Measurements from ENCODE around the gene EPGN. TPM values are rescaled to one million over a fixed set of nuclear protein-coding genes. Genes with fewer than 3 reads are reported as not detected.

The EPGN gene
- total RNA-seq, 3 donors from 2014 or later (not counting 1 experiment from before 2014, with no cell fraction given) = not detected

GRCh38 chr4:74325886-74326285 is 17.6 kb downstream of the EPGN start:
- Mint-ChIP-seq H3K4me3 (no peak overlapping the region), H3K27me3 (ENCODE audit: low read depth in 2 of 2) (peaks cover 6 to 26% of the 10 kb centered on the region in 2 donors), H3K27ac (no peak overlapping the region), H3K36me3 (no peaks in the 10 kb centered on the region), H3K4me1 (peaks cover 0 to under 1% of the 10 kb centered on the region in 2 donors), H3K9me3 (no peaks in the 10 kb centered on the region)
- DNase-seq (no peak), ATAC-seq (no peak)
- no peak for TF ChIP-seq CTCF (IDR thresholded peaks at IDR 0.05)
- Histone ChIP-seq H3K27me3 (ENCODE audit: control insufficient read depth, insufficient read depth, low read length) (no peaks in the 10 kb centered on the region), H3K36me3 (ENCODE audit: control insufficient read depth, insufficient read depth, low read length) (no peaks in the 10 kb centered on the region), H3K4me3 (ENCODE audit: low read length) (no peak overlapping the region), H3K4me1 (ENCODE audit: control insufficient read depth, insufficient read depth, low read length) (no peaks in the 10 kb centered on the region), H3K9me3 (ENCODE audit: control insufficient read depth, insufficient read depth, low read length) (no peaks in the 10 kb centered on the region), H3K27ac (ENCODE audit: low read length) (no peak overlapping the region)
- intact Hi-C loops (cut with micrococcal nuclease) = no loop called here
- no CpG with 5 or more reads among the region's 2 CpGs for WGBS (ENCODE audit: insufficient coverage)

- ATAC-seq (no peak), DNase-seq (no peak)
- intact Hi-C loops (cut with micrococcal nuclease) = no loop called here
- Mint-ChIP-seq H3K27me3 (ENCODE audit: low read depth in 2 of 2) (peaks cover 8 to 19% of the 10 kb centered on the region in 2 donors), H3K27ac (no peak overlapping the region), H3K4me3 (no peak overlapping the region), H3K4me1 (no peaks in the 10 kb centered on the region), H3K36me3 (no peaks in the 10 kb centered on the region), H3K9me3 (no peaks in the 10 kb centered on the region)
- Histone ChIP-seq H3K36me3 (ENCODE audit: control insufficient read depth, insufficient read depth, low read length) (no peaks in the 10 kb centered on the region), H3K4me1 (ENCODE audit: control insufficient read depth, insufficient read depth, low read length) (no peaks in the 10 kb centered on the region), H3K9me3 (ENCODE audit: control insufficient read depth, insufficient read depth, low read length) (no peaks in the 10 kb centered on the region), H3K27me3 (ENCODE audit: control insufficient read depth, insufficient read depth, low read length) (no peaks in the 10 kb centered on the region), H3K4me3 (ENCODE audit: low read length) (no peak overlapping the region), H3K27ac (ENCODE audit: low read length) (no peak overlapping the region)
- TF ChIP-seq CTCF (IDR thresholded peaks at IDR 0.05) = no peak
- 81% methylated on average over 2 of the region's 3 CpGs for WGBS (ENCODE audit: insufficient coverage)
Measured at GRCh38 chr4:74327762-74328161, 19.5 kb downstream of the EPGN start.

- H3K4me1 Mint-ChIP-seq = no peaks in the 10 kb centered on the region
- no peak overlapping the region for H3K4me3 Mint-ChIP-seq
- DNase-seq = no peak
- no peak for TF ChIP-seq CTCF (IDR thresholded peaks at IDR 0.05)
- Histone ChIP-seq H3K27me3 (ENCODE audit: control insufficient read depth, insufficient read depth, low read length) (no peaks in the 10 kb centered on the region), H3K36me3 (ENCODE audit: control insufficient read depth, insufficient read depth, low read length) (no peaks in the 10 kb centered on the region), H3K4me3 (ENCODE audit: low read length) (no peak overlapping the region), H3K9me3 (ENCODE audit: control insufficient read depth, insufficient read depth, low read length) (no peaks in the 10 kb centered on the region), H3K4me1 (ENCODE audit: control insufficient read depth, insufficient read depth, low read length) (no peaks in the 10 kb centered on the region), H3K27ac (ENCODE audit: low read length) (no peak overlapping the region)
- H3K9me3 Mint-ChIP-seq = no peaks in the 10 kb centered on the region
- intact Hi-C loops (cut with micrococcal nuclease) = no loop called here
- H3K27ac Mint-ChIP-seq = no peak overlapping the region
- H3K27me3 Mint-ChIP-seq (ENCODE audit: low read depth in 2 of 2) = peaks cover 8 to 19% of the 10 kb centered on the region in 2 donors
- 80% methylated on average over 1 of the region's 1 CpG for WGBS (ENCODE audit: insufficient coverage)
- H3K36me3 Mint-ChIP-seq = no peaks in the 10 kb centered on the region
- ATAC-seq = no peak
Measured at GRCh38 chr4:74328501-74328900, 20.2 kb downstream of the EPGN start.

GRCh38 chr4:74329307-74329706 is 21.0 kb downstream of the EPGN start:
- Mint-ChIP-seq H3K4me3 (no peak overlapping the region), H3K4me1 (no peaks in the 10 kb centered on the region), H3K27me3 (ENCODE audit: low read depth in 2 of 2) (peaks cover 10 to 19% of the 10 kb centered on the region in 2 donors), H3K36me3 (no peaks in the 10 kb centered on the region), H3K27ac (no peak overlapping the region), H3K9me3 (no peaks in the 10 kb centered on the region)
- H3K4me3 ChIP-seq (ENCODE audit: low read length) = no peak overlapping the region
- no peak overlapping the region for H3K27ac ChIP-seq (ENCODE audit: low read length)
- ATAC-seq (no peak), DNase-seq (no peak)
- intact Hi-C loops (cut with micrococcal nuclease) = no loop called here
- TF ChIP-seq CTCF (IDR thresholded peaks at IDR 0.05) = no peak
- H3K27me3 ChIP-seq (ENCODE audit: control insufficient read depth, insufficient read depth, low read length) = no peaks in the 10 kb centered on the region
- no peaks in the 10 kb centered on the region for H3K9me3 ChIP-seq (ENCODE audit: control insufficient read depth, insufficient read depth, low read length)
- no peaks in the 10 kb centered on the region for H3K4me1 ChIP-seq (ENCODE audit: control insufficient read depth, insufficient read depth, low read length)
- H3K36me3 ChIP-seq (ENCODE audit: control insufficient read depth, insufficient read depth, low read length) = no peaks in the 10 kb centered on the region

Data from natural killer cell (primary cell).